ENCODE data around the gene COX7B2.

DNA sequence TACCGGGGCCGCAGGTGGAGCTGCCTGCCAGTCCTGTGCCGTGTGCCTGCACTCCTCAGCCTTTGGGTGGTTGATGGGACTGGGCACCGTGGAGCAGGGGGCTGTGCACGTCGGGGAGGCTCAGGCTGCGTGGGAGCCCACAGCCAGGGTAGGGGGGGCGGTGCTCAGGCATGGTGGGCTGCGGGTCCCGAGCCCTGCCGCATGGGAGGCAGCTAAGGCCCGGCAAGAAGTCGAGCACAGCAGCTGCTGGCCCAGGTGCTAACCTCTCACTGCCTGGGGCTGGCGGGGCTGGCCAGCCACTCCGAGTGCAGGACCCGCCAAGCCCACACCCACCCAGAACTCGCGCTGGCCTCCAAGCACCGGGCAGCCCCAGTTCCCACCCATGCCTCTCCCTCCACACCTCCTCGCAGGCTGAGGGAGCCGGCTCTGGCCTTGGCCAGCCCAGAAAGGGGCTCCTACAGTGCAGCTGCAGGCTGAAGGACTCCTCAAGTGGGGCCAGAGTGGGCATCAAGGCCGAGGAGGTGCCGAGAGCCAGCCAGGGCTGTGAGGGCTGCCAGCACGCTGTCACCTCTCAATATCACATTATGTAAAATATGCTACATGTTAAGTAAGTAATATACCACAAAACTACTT lies 104.1 kb downstream of the COX7B2 start:
- TF ChIP-seq, protein P1, sequence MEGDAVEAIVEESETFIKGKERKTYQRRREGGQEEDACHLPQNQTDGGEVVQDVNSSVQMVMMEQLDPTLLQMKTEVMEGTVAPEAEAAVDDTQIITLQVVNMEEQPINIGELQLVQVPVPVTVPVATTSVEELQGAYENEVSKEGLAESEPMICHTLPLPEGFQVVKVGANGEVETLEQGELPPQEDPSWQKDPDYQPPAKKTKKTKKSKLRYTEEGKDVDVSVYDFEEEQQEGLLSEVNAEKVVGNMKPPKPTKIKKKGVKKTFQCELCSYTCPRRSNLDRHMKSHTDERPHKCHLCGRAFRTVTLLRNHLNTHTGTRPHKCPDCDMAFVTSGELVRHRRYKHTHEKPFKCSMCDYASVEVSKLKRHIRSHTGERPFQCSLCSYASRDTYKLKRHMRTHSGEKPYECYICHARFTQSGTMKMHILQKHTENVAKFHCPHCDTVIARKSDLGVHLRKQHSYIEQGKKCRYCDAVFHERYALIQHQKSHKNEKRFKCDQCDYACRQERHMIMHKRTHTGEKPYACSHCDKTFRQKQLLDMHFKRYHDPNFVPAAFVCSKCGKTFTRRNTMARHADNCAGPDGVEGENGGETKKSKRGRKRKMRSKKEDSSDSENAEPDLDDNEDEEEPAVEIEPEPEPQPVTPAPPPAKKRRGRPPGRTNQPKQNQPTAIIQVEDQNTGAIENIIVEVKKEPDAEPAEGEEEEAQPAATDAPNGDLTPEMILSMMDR (IDR thresholded peaks at IDR 0.05) = no peak
- TF ChIP-seq POLR2AphosphoS5 (IDR thresholded peaks at IDR 0.05) (no peak), POLR2A (IDR thresholded peaks at IDR 0.05) (no peak)

Data from breast epithelium (tissue), 3 donors.